HepG2 (cell line): Measurements from ENCODE around the gene LGALS9. TPM values are rescaled to one million over a fixed set of nuclear protein-coding genes. Genes with fewer than 3 reads are reported as not detected.

ENCODE experiments used
- ATAC-seq: fragments of 200-7000 bp; cut with Tn5 transposase; 3 replicates; pipeline ENCODE4 v1.9.1; 2020; ENCODE audit warnings: mild to moderate bottlenecking, moderate library complexity
- BruUV-seq: library from RNA; stranded (reverse); fragments of 400-500 nt; replicated peaks from 2 replicates; lab custom pipeline; 2021; lab: Mats Ljungman, UMichigan
- CTCF ChIA-PET: fragments of 300-600 bp; formaldehyde crosslinking; extraction: SDS; loops from one replicate; lab custom pipeline; 2021; ENCODE audit warnings: low total read pairs, inconsistent platforms, low intra/inter-chr PET ratio; lab: Yijun Ruan, JAX
- POLR2A ChIA-PET: fragments of 350-600 bp; sonication (Branson Sonifier 250); formaldehyde crosslinking; loops from one replicate; lab custom pipeline; 2020; ENCODE audit warnings: antibody characterized with exemption, inconsistent platforms; lab: Yijun Ruan, JAX
- DNase-seq: peaks from one replicate; pipeline ENCODE4 v3.0.0-alpha.2; 2015; ENCODE audit warnings: low spot score
- FAIRE-seq: peaks from 3 replicates; lab custom pipeline; 2011; peaks lifted over from hg19 to GRCh38; lab: Jason Lieb, UNC
- H2AFZ ChIP-seq: one replicate; pipeline ENCODE4 v1.6.1; 2011; ENCODE audit warnings: low read length, inconsistent platforms
- H3K27ac ChIP-seq: fragments of 300-600 bp; 3 replicates; pipeline ENCODE4 v1.8.0; 2011; ENCODE audit warnings: mixed run types, mild to moderate bottlenecking, mixed read lengths, low read length, inconsistent platforms; ENCODE audit not compliant: insufficient read depth; ENCODE audit errors: extremely low read length
- H3K27me3 ChIP-seq, 2 experiments: fragments of 200-600 bp in 1 of 2; 2 replicates in 1 of 2; 3 replicates in 1 of 2; pipeline versions ENCODE4 v1.6.0 to v1.8.0; 2011; ENCODE audit warnings: low read length in 2 of 2, mild to moderate bottlenecking in 2 of 2, moderate library complexity in 2 of 2, inconsistent platforms in 1 of 2; ENCODE audit not compliant: insufficient read depth in 2 of 2, control insufficient read depth in 1 of 2
- H3K36me3 ChIP-seq, 2 experiments: fragments of 200-600 bp in 1 of 2; replicated peaks in 1 of 2; 2 replicates in 1 of 2; 3 replicates in 1 of 2; pipeline versions ENCODE4 v1.5.1 to v1.8.0; 2011; ENCODE audit warnings: low read length in 2 of 2, inconsistent platforms in 1 of 2; ENCODE audit not compliant: insufficient read depth in 2 of 2, control insufficient read depth in 1 of 2
- H3K4me1 ChIP-seq: 2 replicates; pipeline ENCODE4 v1.5.1; 2012; ENCODE audit warnings: low read length, inconsistent platforms; ENCODE audit not compliant: insufficient read depth
- H3K4me2 ChIP-seq: 2 replicates; pipeline ENCODE4 v1.6.0; 2011; ENCODE audit warnings: low read depth, low read length, inconsistent platforms
- H3K4me3 ChIP-seq, 3 experiments: fragments of 200-600 bp in 1 of 3; sonication (generic), shearing (Covaris generic) in 1 of 3; replicated peaks in 1 of 3; 2 replicates each; pipeline ENCODE4 v1.5.1; 2011 to 2016; ENCODE audit warnings: low read length in 3 of 3, inconsistent platforms in 2 of 3, low read depth in 2 of 3, mild to moderate bottlenecking in 2 of 3, control low read depth in 1 of 3, mixed read lengths in 1 of 3; ENCODE audit not compliant: insufficient read depth in 1 of 3
- H3K79me2 ChIP-seq: one replicate; pipeline ENCODE4 v1.6.1; 2011; ENCODE audit warnings: low read length, inconsistent platforms; ENCODE audit not compliant: insufficient read depth
- H3K9ac ChIP-seq: 2 replicates; pipeline ENCODE4 v1.6.0; 2011; ENCODE audit warnings: mild to moderate bottlenecking, low read depth, low read length, inconsistent platforms; ENCODE audit not compliant: insufficient read depth
- H3K9me3 ChIP-seq: 2 replicates; pipeline ENCODE4 v1.5.1; 2012; ENCODE audit warnings: mild to moderate bottlenecking, low read length
- H4K20me1 ChIP-seq: 2 replicates; pipeline ENCODE4 v1.6.0; 2011; ENCODE audit warnings: inconsistent platforms, mild to moderate bottlenecking, low read length, moderate library complexity; ENCODE audit not compliant: insufficient read depth
- ARID4A ChIP-seq: sonication (generic); formaldehyde crosslinking; IDR thresholded peaks from 2 replicates; pipeline ENCODE4 v1.5.0; 2020; ENCODE audit warnings: mild to moderate bottlenecking, missing genetic modification reagents, borderline replicate concordance
- CAMTA2 ChIP-seq: sonication (generic); formaldehyde crosslinking; IDR thresholded peaks from 2 replicates; pipeline ENCODE4 v1.4.0; 2020; ENCODE audit warnings: mild to moderate bottlenecking, missing genetic modification reagents, borderline replicate concordance
- ESRRA ChIP-seq: sonication (generic); formaldehyde crosslinking; IDR thresholded peaks from 2 replicates; pipeline ENCODE4 v1.5.1; 2020; ENCODE audit warnings: mild to moderate bottlenecking, low read depth, missing genetic modification reagents
- HES4 ChIP-seq: sonication (generic); formaldehyde crosslinking; IDR thresholded peaks from 2 replicates; pipeline ENCODE4 v1.9.0; 2021; ENCODE audit warnings: mild to moderate bottlenecking, missing genetic modification reagents, borderline replicate concordance
- KAT2B ChIP-seq: fragments of 150-350 bp; IDR thresholded peaks from 2 replicates; pipeline ENCODE4 v1.6.1; 2014; ENCODE audit warnings: low read depth, low read length, borderline replicate concordance
- NONO ChIP-seq, 2 experiments: fragments of 450-650 bp in 1 of 2; sonication (generic) in 1 of 2; formaldehyde crosslinking in 1 of 2; IDR thresholded peaks in 1 of 2; conservative IDR thresholded peaks in 1 of 2; 2 replicates each; pipeline versions ENCODE4 v1.6.1 to v1.8.0; 2017 to 2022; ENCODE audit warnings: mild to moderate bottlenecking in 1 of 2, missing genetic modification reagents in 1 of 2, moderate library complexity in 1 of 2
- RNF219 ChIP-seq: sonication (generic); formaldehyde crosslinking; IDR thresholded peaks from 2 replicates; pipeline ENCODE4 v1.5.0; 2020; ENCODE audit warnings: mild to moderate bottlenecking, missing genetic modification reagents
- ZNF501 ChIP-seq: sonication (generic); formaldehyde crosslinking; IDR thresholded peaks from 2 replicates; pipeline ENCODE4 v1.5.1; 2020; ENCODE audit warnings: mild to moderate bottlenecking, moderate library complexity, missing genetic modification reagents
- ZSCAN30 ChIP-seq: sonication (generic); formaldehyde crosslinking; IDR thresholded peaks from 2 replicates; pipeline ENCODE4 v1.5.0; 2020; ENCODE audit warnings: mild to moderate bottlenecking, missing genetic modification reagents
- WGBS: methylation state at CpG from one replicate; pipeline ENCODE4 v1.1.6; 2017; ENCODE audit warnings: low lambda C conversion rate; 5-methylcytosine and 5-hydroxymethylcytosine counted together
- in situ Hi-C: cut with HindIII; loops from 2 replicates; pipeline ENCODE4 v1.10.0; 2017; ENCODE audit warnings: low pct_unique_long_range_greater_than_20kb; ENCODE audit not compliant: extremely low pct_ligation_motif_present
- intact Hi-C: fragments of 100-400 bp; cut with micrococcal nuclease; formaldehyde crosslinking; loops from one replicate; pipeline ENCODE4 v1.10.0; 2022; ENCODE audit not compliant: unreplicated experiment
- polyA plus RNA-seq, 8 experiments: library from polyadenylated mRNA; depleted of rRNA in 3 of 8; stranded (reverse) in 7 of 8; unstranded in 1 of 8; fragments of >200 nt; fragmentation: Illumina TruSeq in 4 of 8; extraction: Trizol in 4 of 8; gene quantifications; 2 replicates each; pipeline versions ENCODE4 v1.2.1 to v1.2.3, GENCODE V29; 2011 to 2016; ENCODE audit warnings: low read depth in 4 of 8, missing spikeins in 1 of 8, mixed read lengths in 1 of 8; ENCODE audit not compliant: insufficient read depth in 1 of 8
- total RNA-seq, 5 experiments: library from RNA; depleted of rRNA; stranded (reverse); fragments of >200 nt; fragmentation: Illumina TruSeq; extraction: Trizol; gene quantifications; 2 replicates each; pipeline ENCODE4 v1.2.3, GENCODE V29; 2016; ENCODE audit warnings: low read depth in 1 of 5

LGALS9 gene
- total and polyA plus RNA-seq, 2 of the 13 experiments (the other 11 are each of a cell fraction or from before 2014, with no cell fraction given) = 0.40 to 1.4 TPM

- Histone ChIP-seq H3K4me2 (no peak overlapping the region), H3K4me3 (no peak overlapping the region), H3K36me3 (peaks cover 16 to 30% of the 10 kb centered on the region in 2 experiments), H3K9me3 (no peaks in the 10 kb centered on the region), H3K27ac (no peak overlapping the region), H3K79me2 (no peaks in the 10 kb centered on the region), H3K9ac (no peak overlapping the region), H4K20me1 (peaks cover 4% of the 10 kb centered on the region; the same call in 1 of the 2 replicates), H2AFZ (no peak overlapping the region), H3K4me1 (peaks cover 28% of the 10 kb centered on the region), H3K27me3 (no peaks in the 10 kb centered on the region)
- ChIA-PET POLR2A (no interaction called here), CTCF (no interaction called here)
- intact Hi-C loops (no loop called here), in situ Hi-C loops (no loop called here)
- BruUV-seq = no TSS peak
- DNase-seq (no peak), ATAC-seq (no peak), FAIRE-seq (no peak)
- TF ChIP-seq ZNF501 (CRISPR knock-in tag) (no peak), HES4 (CRISPR knock-in tag) (no peak), ZSCAN30 (CRISPR knock-in tag) (no peak), ARID4A (no peak), CAMTA2 (no peak), KAT2B (no peak), NONO (IDR thresholded peaks at IDR 0.05) (no peak), NONO (CRISPR knock-in tag; conservative IDR thresholded peaks at IDR 0.05) (no peak), ESRRA (CRISPR knock-in tag) (no peak), RNF219 (CRISPR knock-in tag) (no peak)
- 99% methylated on average over 12 of the region's 18 CpGs for WGBS
Measured at GRCh38 chr17:27582696-27583095, 48.3 kb upstream of the LGALS9 start.
